ENCODE measurements around the gene ENG. TPM values are rescaled to one million over a fixed set of nuclear protein-coding genes. Genes with fewer than 3 reads are reported as not detected.

Gene ENG
- total RNA-seq, 1 donor from 2014 or later, result not detected

GRCh38 chr9:127878652-127879390 is 24.4 kb upstream of the ENG start:
- H3K27me3 Mint-ChIP-seq (ENCODE audit: insufficient read depth, low read depth), result peaks cover 10% of the 10 kb centered on the region
- no peaks in the 10 kb centered on the region for H3K9me3 ChIP-seq (ENCODE audit: low read depth)
- no peak overlapping the region for H3K27ac ChIP-seq
- peaks cover 37% of the 10 kb centered on the region for H3K4me1 Mint-ChIP-seq
- peak overlapping the region; percentile 79 for H3K4me3 Mint-ChIP-seq
- no peak overlapping the region for H2AFZ ChIP-seq (replicated peaks)
- peak overlapping the region; percentile 79 for H3K4me2 ChIP-seq
- peak overlapping the region; percentile 18 for H3K27ac Mint-ChIP-seq
- TF ChIP-seq CTCF (IDR thresholded peaks at IDR 0.05) (no peak), EZH2phosphoT487 (IDR thresholded peaks at IDR 0.05) (no peak), EZH2 (IDR thresholded peaks at IDR 0.05) (no peak)
- H3K36me3 ChIP-seq, result no peaks in the 10 kb centered on the region
- DNase-seq (ENCODE audit: low spot score), result no peak
- H3F3A ChIP-seq (ENCODE audit: low read depth), result peaks cover 21% of the 10 kb centered on the region
- no peaks in the 10 kb centered on the region for H3K27me3 ChIP-seq
- peaks cover 19% of the 10 kb centered on the region for H3K4me1 ChIP-seq
- no peaks in the 10 kb centered on the region for H4K20me1 ChIP-seq (ENCODE audit: low read depth)
- no peak overlapping the region for H3K4me3 ChIP-seq
- no peaks in the 10 kb centered on the region for H3K79me2 ChIP-seq (ENCODE audit: low read depth)
- H3K9me3 Mint-ChIP-seq, result no peaks in the 10 kb centered on the region
- no peaks in the 10 kb centered on the region for H3K36me3 Mint-ChIP-seq
- no peak overlapping the region for H3K9ac ChIP-seq

DNA sequence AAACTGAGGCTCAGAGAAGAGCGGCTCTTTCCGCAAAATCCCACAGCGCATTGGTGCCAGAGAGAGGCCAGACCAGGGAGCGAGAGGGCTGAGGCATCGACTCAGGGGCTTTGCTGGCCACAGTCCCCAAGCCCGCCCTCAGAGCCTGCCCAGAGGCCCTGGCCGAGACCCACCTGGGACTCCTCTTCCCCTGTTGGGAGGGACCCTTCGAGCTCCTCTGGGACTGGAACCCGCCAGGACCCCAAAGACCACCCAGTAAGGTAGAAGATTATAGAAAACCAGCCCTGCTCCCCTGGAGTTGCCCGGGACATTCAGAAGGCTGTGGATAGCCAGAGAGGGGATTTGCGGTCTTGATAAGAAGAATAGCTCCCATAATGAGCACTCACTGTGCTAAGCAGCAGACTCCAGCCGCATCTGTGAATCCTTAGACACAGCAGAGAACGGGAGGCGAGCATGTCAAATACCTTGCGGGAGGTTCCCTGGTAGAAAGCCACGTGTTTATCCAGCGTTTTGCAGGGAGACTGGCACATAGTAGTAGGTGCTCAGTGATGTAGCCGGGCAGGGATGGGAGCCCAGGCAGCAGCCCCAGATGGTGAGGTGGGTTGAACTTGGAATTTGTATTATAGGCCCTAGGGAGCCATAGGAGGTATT is 23.7 kb upstream of the ENG start:
- Mint-ChIP-seq H3K4me1 (peaks cover 40% of the 10 kb centered on the region), H3K36me3 (no peaks in the 10 kb centered on the region), H3K27ac (peak overlapping the region; percentile 18), H3K27me3 (ENCODE audit: insufficient read depth, low read depth) (peaks cover 10% of the 10 kb centered on the region), H3K9me3 (no peaks in the 10 kb centered on the region), H3K4me3 (peak overlapping the region; percentile 79)
- Histone ChIP-seq H3K9me3 (ENCODE audit: low read depth) (no peaks in the 10 kb centered on the region), H3K9ac (no peak overlapping the region), H3K4me2 (peak overlapping the region; percentile 79), H3F3A (ENCODE audit: low read depth) (peaks cover 21% of the 10 kb centered on the region), H4K20me1 (ENCODE audit: low read depth) (no peaks in the 10 kb centered on the region), H3K4me1 (peaks cover 19% of the 10 kb centered on the region), H3K36me3 (no peaks in the 10 kb centered on the region), H3K4me3 (peak overlapping the region; percentile 41), H2AFZ (replicated peaks) (peak overlapping the region; percentile 86), H3K79me2 (ENCODE audit: low read depth) (no peaks in the 10 kb centered on the region), H3K27ac (no peak overlapping the region), H3K27me3 (no peaks in the 10 kb centered on the region)
- no peak for TF ChIP-seq CTCF (IDR thresholded peaks at IDR 0.05)
- TF ChIP-seq EZH2phosphoT487 (IDR thresholded peaks at IDR 0.05), result no peak
- TF ChIP-seq EZH2 (IDR thresholded peaks at IDR 0.05), result no peak
- DNase-seq (ENCODE audit: low spot score), result peak; percentile 84

DNA sequence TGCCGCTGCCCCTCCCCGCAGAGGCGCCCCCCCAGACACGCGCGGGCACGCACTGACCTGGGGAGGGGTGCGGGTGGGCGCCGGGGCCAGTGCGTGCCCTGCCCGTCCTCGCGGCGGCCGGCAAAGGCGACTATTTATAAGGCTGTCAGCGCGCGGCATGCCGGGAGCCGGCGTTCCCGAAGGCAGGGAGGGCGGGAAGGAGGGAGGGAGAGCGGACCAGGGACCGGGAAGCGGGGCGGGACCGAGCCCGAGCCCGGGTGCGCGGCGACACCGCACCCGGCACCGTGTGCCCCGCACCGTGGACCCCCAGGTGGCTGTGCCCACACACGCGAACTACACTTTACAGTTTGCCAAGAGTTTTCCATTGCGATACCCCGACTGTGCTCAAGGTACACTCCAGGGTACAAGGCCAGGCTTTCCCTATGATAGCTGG is 23.1 kb upstream of the ENG start, which contains the start of gene AK1:
TSS of gene AK1 (minus strand) at position 110 of the 433 bp plus-strand sequence. CDS start 3,058 bp downstream, outside the sequence.
- peak within 1 kb of the TSS; percentile 83 for H3K4me3 Mint-ChIP-seq
- peaks cover 45% of the 10 kb centered on the region for H3K4me1 Mint-ChIP-seq
- Histone ChIP-seq H3K27ac (no peak within 1 kb of the TSS), H3K27me3 (no peaks in the 10 kb centered on the region), H3K36me3 (no peaks in the 10 kb centered on the region), H3K4me1 (peaks cover 19% of the 10 kb centered on the region), H3K4me3 (peak within 1 kb of the TSS; percentile 41), H3F3A (ENCODE audit: low read depth) (peaks cover 16% of the 10 kb centered on the region), H3K4me2 (peak within 1 kb of the TSS; percentile 79), H4K20me1 (ENCODE audit: low read depth) (no peaks in the 10 kb centered on the region), H2AFZ (replicated peaks) (peak within 1 kb of the TSS; percentile 86), H3K9ac (no peak within 1 kb of the TSS), H3K9me3 (ENCODE audit: low read depth) (no peaks in the 10 kb centered on the region), H3K79me2 (ENCODE audit: low read depth) (no peaks in the 10 kb centered on the region)
- H3K36me3 Mint-ChIP-seq, result no peaks in the 10 kb centered on the region
- no peaks in the 10 kb centered on the region for H3K9me3 Mint-ChIP-seq
- peak; percentile 81 for DNase-seq (ENCODE audit: low spot score)
- peak within 1 kb of the TSS; percentile 60 for H3K27ac Mint-ChIP-seq
- TF ChIP-seq CTCF (IDR thresholded peaks at IDR 0.05), result no peak
- TF ChIP-seq EZH2phosphoT487 (IDR thresholded peaks at IDR 0.05), result no peak
- no peak for TF ChIP-seq EZH2 (IDR thresholded peaks at IDR 0.05)
- peaks cover 10% of the 10 kb centered on the region for H3K27me3 Mint-ChIP-seq (ENCODE audit: insufficient read depth, low read depth)

Data from neural progenitor cell (in vitro differentiated cells).